ENCODE data around the gene FRMD4A. TPM values are rescaled to one million over a fixed set of nuclear protein-coding genes. Genes with fewer than 3 reads are reported as not detected.

Gene FRMD4A
- total RNA-seq, 1 experiment from 2014 or later: 1.1 TPM

DNA sequence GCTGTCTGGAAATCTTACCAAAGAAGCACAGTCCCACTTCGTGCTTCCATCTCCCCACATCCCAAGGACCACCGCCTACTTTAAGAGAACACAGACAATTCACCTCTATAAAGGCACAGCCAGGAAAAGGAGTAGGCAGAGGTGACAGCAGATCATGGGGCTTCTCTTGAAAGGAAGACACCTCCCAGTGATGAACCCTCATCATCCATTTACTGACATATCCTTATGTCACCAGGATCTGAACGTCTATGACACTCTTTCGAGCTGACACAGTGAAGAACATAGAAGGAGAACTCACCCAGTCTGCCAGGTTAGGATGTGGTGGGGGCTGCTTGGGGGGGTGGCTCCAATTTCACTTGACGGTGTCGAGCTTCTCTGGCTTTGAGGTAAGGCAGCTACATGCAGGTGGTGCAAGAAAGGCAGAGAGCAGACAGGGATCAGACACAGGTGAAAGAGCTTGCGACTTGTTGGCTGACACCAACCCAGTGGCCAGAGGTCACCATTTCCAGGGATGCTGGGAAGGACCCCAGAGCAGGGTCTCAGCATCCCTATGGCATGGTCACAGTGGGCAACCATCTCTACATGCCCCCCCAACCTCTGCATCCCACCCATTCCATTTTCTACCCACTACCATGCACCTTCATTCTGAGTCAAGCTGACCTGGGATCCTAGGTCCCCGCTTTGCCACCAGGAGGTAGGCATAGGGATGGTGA is 676.5 kb downstream of the FRMD4A start:
- DNase-seq (ENCODE audit: low spot score): no peak

GRCh38 chr10:13652860-13653259 is 677.9 kb downstream of the FRMD4A start:
- no peak for DNase-seq (ENCODE audit: low spot score)

DNA sequence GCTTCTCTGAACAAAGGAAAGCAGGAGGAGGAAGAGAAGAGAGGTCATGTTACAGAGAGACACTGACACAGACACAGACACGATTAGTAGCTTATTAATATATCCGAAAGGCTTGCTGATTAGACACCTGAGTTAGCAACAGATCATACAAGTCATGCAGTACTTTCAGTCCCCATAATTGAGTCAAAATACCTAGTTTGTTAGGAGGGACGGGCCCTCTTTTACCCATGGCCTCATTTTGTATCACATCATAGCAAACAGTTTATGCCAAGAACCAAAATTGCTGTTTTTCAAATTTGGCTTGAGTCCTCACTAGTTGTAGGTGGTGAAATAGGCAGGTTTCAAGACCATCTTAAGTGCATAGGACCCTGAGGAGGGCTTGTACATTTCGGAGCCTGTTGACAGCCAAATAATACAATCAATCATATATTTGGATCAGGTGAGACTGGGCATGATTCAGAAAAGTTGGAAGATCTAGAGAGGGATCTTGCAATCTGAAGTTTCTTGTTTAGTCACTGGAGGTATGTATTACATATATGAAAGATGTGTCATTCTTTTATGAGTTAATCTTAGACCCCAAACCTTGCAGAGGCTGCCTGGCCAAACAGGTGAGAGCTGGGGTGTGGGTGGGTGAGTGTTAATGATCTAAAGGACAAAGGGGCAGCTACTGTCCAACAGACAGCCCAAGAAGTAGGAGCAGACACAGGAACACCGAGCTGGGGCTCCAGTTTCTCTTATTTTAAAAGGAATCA is 678.6 kb downstream of the FRMD4A start:
- no peak for DNase-seq (ENCODE audit: low spot score)

DNA sequence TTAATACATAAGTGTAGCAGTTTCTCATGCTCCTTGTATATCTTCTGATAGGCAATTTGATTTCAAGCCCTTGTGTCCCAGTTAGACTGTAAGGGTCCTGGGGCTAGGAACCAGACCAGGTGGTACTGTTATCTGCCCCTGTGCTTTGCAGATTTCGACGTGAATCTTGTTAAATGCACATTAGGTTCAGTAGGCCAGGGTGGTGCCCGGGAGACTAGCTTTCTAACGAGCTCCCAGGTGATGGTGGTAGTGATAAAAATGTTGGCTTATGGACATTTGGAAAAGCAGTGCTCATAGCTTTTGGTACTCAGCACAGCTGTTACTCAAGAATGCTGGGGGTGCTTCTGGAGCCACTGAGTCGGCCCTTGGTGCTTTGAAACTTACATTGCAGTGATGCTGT is 679.8 kb downstream of the FRMD4A start:
- no peak for DNase-seq (ENCODE audit: low spot score)

DNA sequence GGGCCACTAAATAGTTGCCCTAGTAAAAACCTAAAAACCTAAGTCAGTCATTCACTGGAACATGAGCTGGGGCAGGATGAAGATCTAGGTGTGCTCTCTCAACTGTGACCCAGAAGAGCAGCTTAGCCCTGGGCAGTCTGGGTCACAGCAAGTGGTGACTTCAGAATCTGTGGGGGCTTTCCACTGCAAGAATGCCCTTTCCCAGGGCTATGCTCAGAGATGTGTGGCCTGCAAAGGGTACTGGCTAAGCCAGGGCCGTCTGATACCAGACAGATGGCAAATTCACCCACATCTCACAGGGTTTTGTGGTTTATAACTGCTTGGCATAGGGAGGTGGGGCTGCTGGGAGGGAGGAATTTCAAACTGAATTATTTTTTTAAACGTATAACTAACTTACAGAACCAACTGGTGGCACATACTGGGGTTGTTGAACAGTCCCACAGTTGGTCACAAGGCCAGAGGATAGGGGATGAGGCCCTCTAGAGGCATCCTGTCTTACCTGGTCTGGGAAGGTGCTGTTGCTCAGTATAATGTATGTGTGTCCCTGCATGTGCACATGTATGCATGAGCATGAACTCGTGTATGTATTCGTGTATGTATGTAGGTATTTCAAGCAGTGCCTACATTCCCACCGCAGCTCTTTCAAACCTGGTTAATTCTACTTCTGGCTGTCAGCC is 680.7 kb downstream of the FRMD4A start:
- no peak for DNase-seq (ENCODE audit: low spot score)

DNA sequence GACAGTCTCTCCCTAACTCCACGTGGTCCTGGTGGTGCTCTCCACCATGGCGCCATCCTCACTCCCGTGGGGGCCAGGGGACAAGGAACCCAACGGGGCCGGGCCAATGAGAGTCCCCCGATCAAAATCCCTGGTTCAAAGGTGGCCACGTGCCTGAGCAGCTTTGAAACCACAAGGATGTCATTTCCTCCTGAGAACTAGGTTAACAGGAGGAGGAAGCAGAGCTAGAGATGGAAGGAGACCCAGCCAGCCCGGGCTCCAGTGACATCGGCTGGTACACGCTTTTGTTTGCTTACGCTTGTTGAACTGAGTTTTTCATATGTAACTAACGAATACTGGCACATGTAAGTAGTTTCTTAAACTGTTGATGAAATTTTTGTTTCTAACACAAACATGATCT is 682.3 kb downstream of the FRMD4A start:
- no peak for DNase-seq (ENCODE audit: low spot score)

- no peak for DNase-seq (ENCODE audit: low spot score)
Measured at GRCh38 chr10:13644866-13645265, 685.9 kb downstream of the FRMD4A start.

DNA sequence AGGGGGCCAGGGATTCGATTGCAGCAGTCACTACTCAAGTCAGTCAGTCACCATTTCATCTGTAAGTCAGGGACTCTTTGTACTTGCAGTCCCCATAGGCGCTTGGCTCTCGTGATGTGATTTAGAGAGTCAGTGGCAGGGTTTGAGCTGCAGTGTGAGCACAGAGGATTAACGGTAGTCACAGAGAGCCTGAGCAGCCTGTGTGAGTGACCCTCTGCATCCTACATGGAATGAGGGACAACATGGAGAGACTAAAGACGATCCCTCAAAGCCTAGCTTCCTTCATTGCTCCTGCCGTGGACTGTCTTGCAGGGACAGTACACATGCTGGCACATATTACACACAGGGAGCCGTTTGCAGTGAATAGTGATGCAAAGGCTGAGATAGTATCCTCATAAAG is 687.7 kb downstream of the FRMD4A start:
- no peak for DNase-seq (ENCODE audit: low spot score)

DNA sequence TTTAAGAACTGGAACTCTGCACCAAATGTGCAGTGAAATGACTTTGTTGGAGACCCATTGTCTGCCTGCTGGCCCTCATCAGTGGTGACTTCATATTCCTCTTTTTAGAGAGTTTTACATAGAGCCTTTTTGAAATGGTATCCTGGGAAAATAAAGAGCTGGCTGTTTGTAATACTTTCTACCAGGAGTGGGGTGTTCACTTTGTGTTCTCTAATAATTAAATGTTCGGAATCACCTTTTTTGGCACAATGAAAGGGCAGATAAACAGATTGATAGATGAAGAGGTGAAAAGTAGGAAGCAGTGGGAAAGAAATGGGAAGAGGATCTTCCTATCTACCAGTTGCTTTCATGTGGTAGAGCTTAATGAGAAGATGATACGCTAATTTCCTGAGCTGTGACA is 688.4 kb downstream of the FRMD4A start:
- DNase-seq (ENCODE audit: low spot score): no peak

GRCh38 chr10:13637894-13638293 is 692.8 kb downstream of the FRMD4A start:
- DNase-seq (ENCODE audit: low spot score): no peak

DNA sequence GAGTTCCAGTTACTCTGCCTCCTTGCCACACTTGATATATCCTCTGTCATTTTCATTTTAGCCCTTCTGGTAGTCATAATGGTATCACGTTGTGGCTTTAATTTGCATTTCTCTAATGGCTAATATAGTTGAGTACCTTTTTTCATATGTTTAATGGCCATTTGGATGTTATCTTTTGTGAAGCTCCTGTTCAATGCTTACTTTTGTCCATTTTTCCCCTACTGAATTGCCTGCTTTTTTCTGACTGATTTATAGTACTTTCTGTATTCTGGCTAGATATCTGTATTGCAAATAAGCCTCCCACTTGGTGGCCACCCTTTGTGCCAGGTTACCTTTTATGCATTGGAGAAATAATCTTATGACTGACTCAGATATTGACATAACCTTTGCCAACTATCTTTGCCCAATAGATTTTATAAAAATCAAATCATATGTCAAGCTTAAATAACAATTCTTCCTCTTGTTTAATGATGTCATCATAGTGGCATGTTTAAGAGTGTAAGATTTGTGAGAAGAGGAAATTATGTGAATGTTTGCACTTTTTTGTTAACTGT is 693.3 kb downstream of the FRMD4A start:
- DNase-seq (ENCODE audit: low spot score): no peak

DNA sequence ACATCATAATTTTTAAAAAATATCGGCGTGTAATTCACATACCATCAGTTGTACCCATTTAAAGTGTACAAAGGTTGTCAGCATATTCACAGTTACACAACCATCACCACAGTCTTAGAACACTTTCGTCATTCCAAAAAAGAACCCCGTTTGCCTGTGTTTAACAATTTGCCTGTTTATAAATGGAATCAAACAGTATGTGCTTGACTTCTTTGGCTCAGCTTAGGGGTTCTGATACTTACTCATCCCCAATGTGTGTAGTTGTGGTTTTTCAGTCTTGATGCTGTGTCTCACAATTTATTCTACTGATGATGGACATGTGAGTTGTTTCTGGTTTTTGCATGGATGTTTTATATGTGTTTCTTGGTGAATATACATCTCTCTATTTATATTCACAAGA is 693.9 kb downstream of the FRMD4A start:
- no peak for DNase-seq (ENCODE audit: low spot score)

GRCh38 chr10:13634207-13634606 is 696.5 kb downstream of the FRMD4A start:
- no peak for DNase-seq (ENCODE audit: low spot score)

DNA sequence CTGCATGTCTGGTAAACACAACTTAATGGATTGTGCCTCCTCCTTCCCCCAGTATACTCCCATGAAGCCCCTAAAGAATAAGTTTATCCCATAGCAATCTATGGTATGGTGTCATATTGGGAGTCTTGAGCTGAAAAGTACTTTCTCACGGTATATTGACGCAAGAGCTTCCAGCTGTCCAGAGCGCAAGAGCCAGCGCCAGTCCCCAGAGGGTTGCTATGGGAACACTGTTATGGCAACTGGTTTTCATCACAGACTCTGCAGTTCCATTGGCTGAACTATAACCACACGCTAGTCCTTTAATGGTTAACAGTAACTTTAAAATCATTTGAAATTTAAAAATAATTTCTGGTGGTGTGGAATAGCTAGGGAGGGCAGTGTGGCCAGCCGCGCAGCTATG is 697.0 kb downstream of the FRMD4A start:
- no peak for DNase-seq (ENCODE audit: low spot score)

GRCh38 chr10:13632884-13633440 is 697.8 kb downstream of the FRMD4A start:
- DNase-seq (ENCODE audit: low spot score): no peak

- no peak for DNase-seq (ENCODE audit: low spot score)
Measured at GRCh38 chr10:13632440-13632839, 698.3 kb downstream of the FRMD4A start.

GRCh38 chr10:13631594-13631993 is 699.1 kb downstream of the FRMD4A start:
- no peak for DNase-seq (ENCODE audit: low spot score)

DNA sequence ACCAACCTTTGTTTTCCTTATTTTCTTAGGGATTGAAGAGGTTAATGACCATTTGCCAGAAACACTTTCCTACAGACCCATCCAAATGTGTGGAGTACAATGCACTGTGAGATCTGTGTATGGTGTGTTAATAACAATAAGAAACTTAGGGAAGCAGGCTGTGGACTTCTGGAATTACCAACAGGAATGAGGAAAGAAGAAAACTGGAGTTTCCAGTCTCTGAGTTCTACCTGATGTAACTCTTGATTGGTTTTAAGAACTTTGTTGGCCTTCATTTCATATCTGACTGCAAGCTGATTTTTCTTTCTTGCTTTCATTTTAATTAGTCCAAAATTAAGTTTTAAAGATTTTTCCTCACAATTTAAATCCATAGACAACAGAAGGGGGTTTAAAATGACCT is 700.5 kb downstream of the FRMD4A start:
- DNase-seq (ENCODE audit: low spot score): no peak

DNA sequence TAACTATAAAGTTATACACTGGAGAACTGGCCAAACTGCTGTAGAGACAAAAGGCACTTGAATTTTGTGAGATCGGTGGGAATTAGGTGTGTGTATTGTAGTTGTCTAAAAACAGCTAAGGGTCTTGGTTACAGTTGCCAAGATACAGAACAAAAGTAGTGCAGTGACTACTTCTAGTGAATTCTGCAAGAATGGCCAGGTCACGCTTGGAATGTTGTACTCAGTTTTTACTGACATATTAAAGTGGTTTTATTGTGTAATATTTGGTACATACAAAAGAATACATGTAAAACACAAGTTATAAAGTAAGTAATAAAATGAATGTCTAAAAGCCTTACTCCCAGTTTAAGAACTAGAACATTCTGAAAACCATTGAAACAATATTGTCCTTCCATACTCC is 701.6 kb downstream of the FRMD4A start:
- DNase-seq (ENCODE audit: low spot score): no peak

DNA sequence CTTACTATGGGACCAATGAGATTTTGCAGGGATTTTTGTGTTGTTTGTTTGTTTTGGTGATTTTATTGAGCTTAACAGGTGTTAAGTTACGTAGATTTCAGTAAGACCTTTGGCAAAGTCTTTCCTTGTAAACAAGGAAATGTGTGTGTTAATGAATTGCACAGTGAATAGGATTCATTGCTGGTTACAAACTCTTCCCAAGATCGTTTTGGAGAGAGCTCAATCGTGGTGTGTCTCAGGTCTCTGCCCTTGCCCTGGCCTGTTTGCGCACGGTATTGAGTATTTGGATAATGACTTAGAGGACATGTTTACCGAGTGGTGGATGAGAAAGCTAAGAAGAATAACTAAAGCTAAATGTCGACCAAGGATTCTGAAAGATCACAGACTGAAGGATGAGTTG is 702.1 kb downstream of the FRMD4A start:
- DNase-seq (ENCODE audit: low spot score): no peak

DNA sequence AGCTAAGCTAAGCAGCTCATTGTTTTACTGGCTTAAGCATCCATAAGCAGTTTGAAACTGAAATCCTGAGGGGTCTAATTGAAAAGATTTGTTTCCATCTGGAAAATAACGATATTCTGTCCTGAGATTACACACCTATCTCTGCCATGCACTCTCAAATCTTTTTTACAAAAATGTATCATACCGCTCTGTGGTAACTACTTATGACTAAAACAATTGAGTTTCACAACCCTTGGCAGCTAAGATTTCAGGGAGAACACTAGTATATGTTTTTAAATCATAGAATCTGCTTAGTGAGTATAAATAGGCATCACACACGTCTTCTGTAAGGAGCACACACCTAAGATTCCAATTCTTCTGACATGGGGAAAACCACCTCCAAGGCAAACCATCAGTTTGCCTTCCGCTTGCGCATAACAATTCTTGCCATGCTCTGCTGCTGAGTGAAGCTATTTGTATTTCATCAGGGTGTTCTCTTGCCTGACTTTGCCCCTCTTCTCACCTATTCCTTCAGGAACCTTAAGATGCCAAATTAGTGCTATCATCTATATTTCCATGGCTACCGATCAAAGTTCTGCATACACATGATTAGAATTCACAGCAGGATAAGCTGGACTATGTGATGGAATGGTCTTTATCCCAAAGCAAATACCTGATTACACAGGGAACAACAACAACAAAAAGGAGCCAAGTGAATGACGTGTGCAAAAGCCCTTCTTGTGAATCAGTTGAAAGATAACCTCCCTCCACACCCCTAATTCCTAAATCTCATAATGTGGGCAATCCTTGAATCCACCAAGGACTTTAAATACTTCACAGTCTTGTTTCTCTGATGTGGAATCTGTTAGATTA is 703.0 kb downstream of the FRMD4A start:
- DNase-seq (ENCODE audit: low spot score): no peak

Measured in H4 (cell line).